ENCODE measurements around the gene EBF3. TPM values are rescaled to one million over a fixed set of nuclear protein-coding genes. Genes with fewer than 3 reads are reported as not detected.

The EBF3 gene
- total RNA-seq, 1 experiment from 2014 or later: not detected

GRCh38 chr10:129877773-129878371, 86.2 kb downstream of the EBF3 start:
- H3K79me2 ChIP-seq (ENCODE audit: low read length): no peaks in the 10 kb centered on the region
- TF ChIP-seq EZH2 (IDR thresholded peaks at IDR 0.05; ENCODE audit: low read length, unreplicated experiment) (no peak), CTCF (conservative IDR thresholded peaks at IDR 0.05; ENCODE audit: low read depth, low read length) (peak; percentile 52), EZH2phosphoT487 (IDR thresholded peaks at IDR 0.05; ENCODE audit: borderline replicate concordance, low read length) (no peak)
- no peak overlapping the region for H2AFZ ChIP-seq (ENCODE audit: low read length)
- ATAC-seq (no peak), DNase-seq (peak; percentile 15)
- no peaks in the 10 kb centered on the region for H3K4me1 ChIP-seq (ENCODE audit: insufficient read depth, low read length)
- no TSS peak for BruUV-seq (replicated peaks)
- 0 out of 2 replicates have a peak, but pooled peaks cover 6% of the 10 kb centered on the region for H3K27me3 ChIP-seq (ENCODE audit: low read length)
- no peak overlapping the region for H3K4me2 ChIP-seq (ENCODE audit: low read length)
- H3K9ac ChIP-seq (ENCODE audit: low read length): no peak overlapping the region
- POLR2A ChIA-PET (ENCODE audit: unreplicated experiment): no interaction called here
- H3K9me3 ChIP-seq (ENCODE audit: low read length): no peaks in the 10 kb centered on the region
- no peaks in the 10 kb centered on the region for H3K9me2 ChIP-seq (replicated peaks; ENCODE audit: low read length)
- no peaks in the 10 kb centered on the region for H3F3A ChIP-seq (ENCODE audit: low read length, unreplicated experiment)
- intact Hi-C loops (cut with micrococcal nuclease): no loop called here
- H4K20me1 ChIP-seq (ENCODE audit: low read length): no peaks in the 10 kb centered on the region
- no peak overlapping the region for H3K4me3 ChIP-seq (ENCODE audit: low read length)
- no peak overlapping the region for H3K27ac ChIP-seq (ENCODE audit: low read length)
- H3K36me3 ChIP-seq (ENCODE audit: low read depth, low read length): no peaks in the 10 kb centered on the region
- CTCF ChIA-PET: no interaction called here

GRCh38 chr10:129876838-129877237, 87.2 kb downstream of the EBF3 start:
- Histone ChIP-seq H3K4me2 (ENCODE audit: low read length) (no peak overlapping the region), H3F3A (ENCODE audit: low read length, unreplicated experiment) (no peaks in the 10 kb centered on the region), H3K4me3 (ENCODE audit: low read length) (no peak overlapping the region), H3K27ac (ENCODE audit: low read length) (no peak overlapping the region), H2AFZ (ENCODE audit: low read length) (no peak overlapping the region), H3K79me2 (ENCODE audit: low read length) (no peaks in the 10 kb centered on the region), H3K4me1 (ENCODE audit: insufficient read depth, low read length) (no peaks in the 10 kb centered on the region), H3K27me3 (ENCODE audit: low read length) (0 out of 2 replicates have a peak, but pooled peaks cover 6% of the 10 kb centered on the region), H4K20me1 (ENCODE audit: low read length) (no peaks in the 10 kb centered on the region), H3K9ac (ENCODE audit: low read length) (no peak overlapping the region), H3K36me3 (ENCODE audit: low read depth, low read length) (no peaks in the 10 kb centered on the region), H3K9me3 (ENCODE audit: low read length) (no peaks in the 10 kb centered on the region), H3K9me2 (replicated peaks; ENCODE audit: low read length) (no peaks in the 10 kb centered on the region)
- POLR2A ChIA-PET (ENCODE audit: unreplicated experiment): no interaction called here
- ATAC-seq (no peak), DNase-seq (no peak)
- intact Hi-C loops (cut with micrococcal nuclease): no loop called here
- TF ChIP-seq EZH2phosphoT487 (IDR thresholded peaks at IDR 0.05; ENCODE audit: borderline replicate concordance, low read length) (no peak), EZH2 (IDR thresholded peaks at IDR 0.05; ENCODE audit: low read length, unreplicated experiment) (no peak), CTCF (conservative IDR thresholded peaks at IDR 0.05; ENCODE audit: low read depth, low read length) (no peak)
- no TSS peak for BruUV-seq (replicated peaks)
- CTCF ChIA-PET: no interaction called here

GRCh38 chr10:129875993-129876726, 87.9 kb downstream of the EBF3 start:
- CTCF ChIA-PET: no interaction called here
- TF ChIP-seq EZH2phosphoT487 (IDR thresholded peaks at IDR 0.05; ENCODE audit: borderline replicate concordance, low read length) (no peak), CTCF (conservative IDR thresholded peaks at IDR 0.05; ENCODE audit: low read depth, low read length) (no peak), EZH2 (IDR thresholded peaks at IDR 0.05; ENCODE audit: low read length, unreplicated experiment) (no peak)
- intact Hi-C loops (cut with micrococcal nuclease): no loop called here

More at GRCh38 chr10:129875993-129876726, 87.9 kb downstream of the EBF3 start:
- H3K4me2 ChIP-seq (ENCODE audit: low read length): no peak overlapping the region
- POLR2A ChIA-PET (ENCODE audit: unreplicated experiment): no interaction called here
- ATAC-seq: no peak
- no peaks in the 10 kb centered on the region for H3F3A ChIP-seq (ENCODE audit: low read length, unreplicated experiment)
- no peaks in the 10 kb centered on the region for H3K36me3 ChIP-seq (ENCODE audit: low read depth, low read length)
- no peaks in the 10 kb centered on the region for H3K27me3 ChIP-seq (ENCODE audit: low read length)
- no TSS peak for BruUV-seq (replicated peaks)
- no peaks in the 10 kb centered on the region for H3K79me2 ChIP-seq (ENCODE audit: low read length)
- no peaks in the 10 kb centered on the region for H3K4me1 ChIP-seq (ENCODE audit: insufficient read depth, low read length)
- H3K27ac ChIP-seq (ENCODE audit: low read length): no peak overlapping the region
- H2AFZ ChIP-seq (ENCODE audit: low read length): no peak overlapping the region
- H3K9me2 ChIP-seq (replicated peaks; ENCODE audit: low read length): no peaks in the 10 kb centered on the region
- no peak for DNase-seq
- no peak overlapping the region for H3K4me3 ChIP-seq (ENCODE audit: low read length)
- H3K9ac ChIP-seq (ENCODE audit: low read length): no peak overlapping the region
- H4K20me1 ChIP-seq (ENCODE audit: low read length): no peaks in the 10 kb centered on the region
- H3K9me3 ChIP-seq (ENCODE audit: low read length): no peaks in the 10 kb centered on the region
